GOT3 (cell line): ENCODE data around the gene POLR1D.
"Not testable (repeated sequence)": the region's sequence is repeated elsewhere in the genome, so short reads cannot be mapped to it uniquely, and the experiment has no call there.

Source experiments
- DNase-seq: peaks from one replicate; lab custom pipeline; 2025; ENCODE audit warnings: mixed read lengths; lab: John Stamatoyannopoulos, UW

Gene POLR1D

DNA sequence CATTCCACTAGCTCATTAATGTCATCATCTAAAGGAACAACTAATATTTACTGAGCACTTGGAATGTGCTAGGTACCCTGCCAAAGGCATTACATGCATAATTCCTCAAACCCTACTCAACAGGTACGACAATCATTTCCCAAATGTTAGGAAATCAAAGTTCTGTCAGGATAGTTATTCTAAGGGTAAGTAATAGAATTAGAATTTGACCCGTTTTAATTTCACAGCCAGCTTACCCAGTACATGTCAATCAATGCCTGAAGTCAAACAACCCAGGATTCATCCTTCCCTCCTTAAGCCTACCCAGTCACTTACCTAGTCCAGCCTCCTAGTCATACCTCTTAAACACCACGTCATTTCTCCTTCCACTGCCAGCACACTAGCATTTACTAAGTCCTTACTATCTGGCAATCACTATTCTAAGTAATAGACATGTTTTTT lies 3.8 kb upstream of the POLR1D start:
- DNase-seq = no peak

DNA sequence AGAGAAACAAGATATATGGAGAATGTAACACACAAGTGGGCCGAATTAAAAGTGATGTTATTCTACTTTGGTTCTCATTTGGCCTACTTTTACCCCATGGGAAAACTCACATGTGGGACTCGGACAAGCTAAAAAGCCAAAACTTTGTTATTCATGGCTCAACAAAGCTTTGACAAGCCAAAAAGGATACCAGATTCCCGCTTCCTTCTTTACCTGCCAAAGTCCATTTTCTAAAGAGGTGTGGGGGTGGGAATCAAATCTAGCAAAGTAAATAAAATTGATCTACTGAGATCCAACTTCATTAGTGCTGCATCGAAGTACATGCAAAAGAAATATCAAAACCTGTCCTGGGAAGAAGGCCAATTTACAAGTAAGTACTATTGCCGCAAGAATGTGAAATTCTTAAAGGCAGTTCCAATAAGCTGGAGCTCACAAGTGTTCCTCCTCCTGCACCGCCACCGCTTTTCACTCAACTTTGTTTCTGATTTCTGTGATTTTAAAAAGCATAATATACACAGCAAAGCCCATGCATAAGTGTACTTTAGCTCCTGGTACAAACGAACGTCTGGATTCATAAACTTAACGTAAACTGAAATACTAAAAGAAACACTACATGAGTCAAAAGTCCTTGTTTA lies 2.5 kb upstream of the POLR1D start:
- no peak for DNase-seq

DNA sequence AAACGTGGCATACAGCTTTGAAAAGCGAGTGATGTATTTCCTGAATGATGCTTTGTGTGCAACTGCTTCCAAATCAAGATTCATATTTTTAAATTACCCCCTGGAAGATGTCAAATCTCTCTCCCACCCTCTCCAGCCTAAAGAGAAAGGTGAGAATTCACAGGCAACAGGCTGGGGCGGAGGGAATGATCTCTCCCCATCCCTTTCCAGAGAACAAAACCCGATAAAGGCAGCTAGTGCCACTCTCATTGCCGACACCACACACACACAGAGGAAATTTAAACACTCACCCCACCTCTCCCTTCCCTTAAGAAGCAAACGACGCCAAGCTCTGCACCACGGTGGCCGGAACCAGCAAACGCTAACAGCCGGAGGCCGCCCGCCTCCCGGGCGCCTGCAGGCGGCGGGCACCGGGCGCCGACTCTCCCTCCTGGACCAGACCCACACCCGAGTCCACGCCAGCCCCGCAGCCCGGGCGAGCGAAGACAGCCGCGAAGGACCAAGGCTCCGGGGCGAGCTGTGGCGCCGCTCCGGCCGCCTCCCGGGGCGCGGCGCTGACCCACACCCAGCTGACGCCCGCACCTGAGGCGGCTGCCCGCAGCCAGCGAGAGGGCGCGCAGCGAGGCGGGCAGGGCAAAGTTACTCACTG lies 1.8 kb upstream of the POLR1D start:
- peak; percentile 50 for DNase-seq

DNA sequence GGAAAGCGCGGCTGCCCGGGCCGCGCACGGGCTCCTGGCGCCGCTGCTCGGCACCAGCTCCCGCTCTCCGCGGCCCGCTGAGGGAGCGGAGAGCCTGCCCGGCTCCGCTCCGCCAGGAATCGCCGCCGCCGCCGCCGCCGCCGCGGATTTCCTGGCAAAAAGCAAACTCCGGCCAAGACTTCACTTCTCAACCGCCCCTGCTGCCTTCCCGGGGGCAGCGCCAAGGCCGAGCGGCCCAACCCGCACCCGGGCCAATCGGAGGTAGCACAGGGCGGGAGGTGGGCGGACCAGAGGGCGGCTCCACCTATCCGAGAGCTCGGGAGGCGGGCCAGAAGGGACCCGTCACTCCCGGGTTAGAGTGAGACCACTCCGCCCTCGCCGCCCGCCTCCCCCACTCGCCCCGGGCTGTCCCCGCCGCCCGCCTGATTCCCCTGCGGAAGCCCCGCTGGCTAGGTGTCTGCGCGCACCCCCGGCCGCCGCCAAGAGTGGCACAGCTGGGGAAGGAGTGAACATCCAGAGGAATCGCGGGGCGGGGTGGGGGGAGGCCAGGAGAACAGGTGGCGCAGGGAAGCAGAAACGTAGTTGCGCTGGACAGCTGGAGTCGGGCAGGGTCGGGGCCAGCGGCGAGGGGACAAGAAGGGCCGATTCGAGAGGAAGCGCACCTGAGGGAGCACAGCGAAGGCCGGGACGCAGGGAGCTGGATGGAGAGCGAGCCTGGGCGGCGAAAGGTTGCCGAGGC lies 1.1 kb upstream of the POLR1D start, which contains the start of gene LNX2:
LNX2 (minus strand) TSS at position 153 of the 739 bp plus-strand sequence. CDS start 38,826 bp downstream, outside the sequence.
- DNase-seq = peak; percentile 82

DNA sequence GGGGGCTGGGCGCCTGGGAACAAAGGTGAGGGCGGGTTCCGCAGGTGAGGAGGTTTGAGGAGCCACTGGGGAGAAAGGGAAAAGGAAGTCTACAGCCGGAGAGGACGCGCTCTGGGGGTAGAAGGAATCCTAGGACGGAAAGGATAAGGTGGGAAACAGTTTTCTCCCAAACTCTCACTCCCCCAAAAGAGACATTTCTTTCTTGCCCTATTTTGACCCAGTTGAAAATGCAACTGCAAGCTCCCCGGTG lies 651 bp upstream of the POLR1D start:
- DNase-seq = no peak

DNA sequence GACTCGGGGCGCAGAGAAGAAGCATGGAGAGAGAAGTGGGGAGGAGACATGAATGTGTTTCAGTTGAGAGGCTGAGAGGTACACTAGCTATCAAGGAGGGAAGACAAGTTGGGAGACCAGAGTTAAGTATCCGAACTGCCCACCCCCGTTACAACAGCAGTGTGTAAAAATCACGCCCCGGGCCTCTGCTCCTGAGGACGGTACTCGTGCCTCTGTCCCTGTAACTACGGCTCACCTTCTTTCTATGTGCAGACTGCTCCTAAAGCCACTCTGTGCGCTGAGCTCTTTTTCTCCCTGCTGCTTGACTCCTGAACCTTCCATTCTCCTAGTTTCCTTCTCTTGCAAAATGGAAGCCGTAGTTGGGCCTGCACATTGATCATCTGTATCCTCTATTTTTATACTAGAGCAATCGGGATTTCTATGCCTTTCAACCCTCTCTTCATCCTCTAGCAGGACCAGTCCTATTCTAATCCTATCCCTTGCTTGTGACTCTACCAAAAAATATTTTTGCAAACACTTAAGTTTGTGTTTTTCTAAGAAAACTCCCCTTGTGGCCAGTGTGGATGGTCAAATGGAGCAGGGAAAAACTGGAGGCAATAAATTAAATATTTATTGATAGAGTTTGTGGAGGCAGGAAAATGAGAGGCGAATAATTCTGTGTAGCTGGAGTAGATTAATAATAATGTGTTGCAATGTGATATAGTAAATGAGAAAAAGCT lies 569 bp downstream of the POLR1D start:
- no peak for DNase-seq

DNA sequence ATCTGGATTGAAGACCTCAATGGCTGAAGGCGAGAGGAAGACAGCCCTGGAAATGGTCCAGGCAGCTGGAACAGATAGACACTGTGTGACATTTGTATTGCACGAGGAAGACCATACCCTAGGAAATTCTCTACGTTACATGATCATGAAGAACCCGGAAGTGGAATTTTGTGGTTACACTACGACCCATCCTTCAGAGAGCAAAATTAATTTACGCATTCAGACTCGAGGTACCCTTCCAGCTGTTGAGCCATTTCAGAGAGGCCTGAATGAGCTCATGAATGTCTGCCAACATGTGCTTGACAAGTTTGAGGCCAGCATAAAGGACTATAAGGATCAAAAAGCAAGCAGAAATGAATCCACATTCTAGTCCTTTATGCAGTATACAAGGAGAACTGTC lies 1.2 kb downstream of the POLR1D start:
- DNase-seq = no peak

DNA sequence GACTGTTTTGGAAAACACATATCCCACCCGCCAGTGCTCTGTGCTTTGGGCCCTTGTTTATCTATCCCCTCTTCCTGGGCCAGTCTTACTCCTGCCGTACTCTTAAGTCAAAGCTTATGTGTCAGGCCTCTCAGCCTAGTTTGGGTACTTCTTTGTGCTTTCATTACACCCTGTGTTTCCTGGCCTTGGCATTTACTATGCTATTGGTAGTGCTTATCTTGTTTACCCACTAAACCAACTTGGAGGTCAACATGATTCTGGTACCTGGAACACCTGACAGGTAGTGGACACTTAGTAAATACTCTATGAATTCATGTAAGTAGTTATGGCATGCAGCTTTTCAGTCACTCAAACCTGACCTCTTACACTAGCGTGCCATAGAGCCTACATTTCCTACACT lies 2.4 kb downstream of the POLR1D start:
- DNase-seq = no peak

DNA sequence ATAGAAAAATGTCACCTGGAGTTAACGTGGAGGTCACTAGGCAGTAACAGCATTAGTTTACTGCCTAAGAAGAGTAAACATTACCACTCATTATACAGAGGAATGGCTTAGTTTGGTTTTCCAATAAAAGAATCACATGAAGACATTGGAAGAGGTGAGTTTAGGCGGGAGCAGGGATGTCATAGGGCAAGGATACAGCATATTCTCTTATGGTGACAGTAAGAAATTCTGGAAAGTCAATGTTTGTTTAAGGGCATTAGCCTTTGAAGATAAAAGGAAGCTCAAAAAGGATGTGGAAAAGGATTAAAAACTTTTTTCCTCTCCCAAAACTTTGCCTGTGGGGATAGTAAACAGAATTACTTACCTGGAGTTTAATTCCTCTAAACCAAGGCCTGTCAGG lies 4.1 kb downstream of the POLR1D start:
- DNase-seq = no peak

DNA sequence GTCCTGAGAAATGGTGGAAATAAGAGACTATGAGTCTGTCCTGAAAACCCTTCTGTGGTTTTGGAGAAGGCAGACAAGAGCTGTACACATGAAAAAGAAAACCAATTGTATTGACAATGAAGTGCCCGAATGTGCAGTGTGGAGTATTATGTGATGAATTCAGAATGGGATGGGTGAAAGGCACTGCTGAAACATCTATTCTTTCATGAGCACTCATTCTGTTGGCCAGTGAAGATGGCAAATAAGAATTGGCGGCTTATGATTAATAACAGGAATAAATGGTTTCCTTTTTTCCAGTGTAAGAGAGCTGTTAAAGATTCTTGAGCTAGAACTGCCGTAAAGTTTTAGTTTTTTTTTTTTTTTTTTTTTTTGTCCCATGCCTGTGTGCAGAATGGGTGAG lies 5.7 kb downstream of the POLR1D start:
- no peak for DNase-seq

DNA sequence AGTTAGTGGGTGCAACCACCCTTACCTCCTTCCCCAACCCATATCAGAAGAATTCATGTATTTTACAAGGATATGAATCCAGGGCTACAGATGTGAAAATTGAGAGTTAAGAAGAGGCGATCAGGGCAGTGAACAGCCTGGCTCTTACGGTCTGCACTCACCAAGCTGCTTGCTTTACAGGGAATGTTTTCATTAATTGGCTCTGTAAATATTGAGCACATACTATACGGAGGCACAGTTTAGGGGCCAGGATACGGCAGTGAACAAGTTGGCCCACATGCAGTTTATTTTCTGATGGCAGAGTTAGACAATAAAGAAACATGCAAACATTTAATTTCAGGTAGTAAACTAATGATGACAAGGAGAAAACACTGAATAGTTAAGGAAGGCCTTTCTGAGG lies 6.4 kb downstream of the POLR1D start:
- DNase-seq = no peak

DNA sequence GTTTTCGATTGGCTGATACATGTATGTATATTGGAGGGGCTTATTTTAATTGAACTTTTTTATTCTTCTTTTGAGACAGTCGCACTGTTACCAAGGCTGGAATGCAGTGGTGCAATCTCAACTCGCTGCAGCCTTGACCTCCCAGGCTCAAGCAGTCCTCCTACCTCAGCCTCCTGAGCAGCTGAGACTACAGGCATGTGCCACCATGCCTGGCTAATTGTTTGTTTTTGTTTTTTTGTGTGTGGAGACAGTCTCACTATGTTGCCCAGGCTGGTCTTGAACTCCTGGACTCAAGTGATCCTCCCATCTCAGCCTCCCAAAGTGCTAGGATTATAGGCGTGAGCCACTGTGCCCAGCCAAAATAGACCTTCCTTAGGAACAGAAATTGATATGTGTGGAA lies 7.1 kb downstream of the POLR1D start:
- not testable (repeated sequence) for DNase-seq

DNA sequence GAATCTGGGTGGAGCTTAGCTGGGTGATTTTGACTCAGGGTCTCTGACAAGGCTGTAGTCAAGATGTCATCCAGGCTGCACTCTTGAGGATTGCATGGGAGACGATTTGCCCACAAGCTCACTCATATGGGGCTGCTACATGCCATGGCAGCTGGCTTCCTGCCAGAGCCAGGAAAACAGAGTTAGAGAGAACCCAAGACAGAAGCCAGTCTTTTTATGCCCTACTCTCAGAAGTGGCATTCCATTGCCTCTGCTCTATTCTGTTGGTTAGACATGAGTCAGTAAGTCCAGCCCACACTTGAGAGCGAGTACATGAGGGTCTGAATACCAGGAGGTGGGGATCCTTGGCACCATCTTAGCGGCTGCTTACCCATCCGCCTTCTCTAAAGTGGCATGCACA lies 9.5 kb downstream of the POLR1D start:
- no peak for DNase-seq

DNA sequence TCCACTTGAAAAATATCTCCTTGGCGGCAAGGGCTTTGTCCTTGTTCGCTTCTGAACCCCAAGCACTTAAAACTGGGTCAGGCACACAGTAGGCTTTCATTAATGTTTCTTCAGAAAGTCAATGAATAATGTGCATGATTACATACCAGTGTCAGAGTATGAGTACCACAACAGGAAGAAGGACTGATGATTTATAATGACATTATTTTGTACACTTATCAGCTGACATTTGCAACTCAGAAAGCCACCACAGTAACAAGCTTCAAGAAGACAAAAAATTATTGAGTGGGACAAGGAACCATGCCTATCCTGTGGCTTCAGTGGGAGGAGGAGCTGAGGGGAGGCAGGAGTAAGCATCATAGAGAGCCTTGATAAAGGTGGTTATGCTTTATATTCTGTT lies 10.0 kb downstream of the POLR1D start:
- no peak for DNase-seq

DNA sequence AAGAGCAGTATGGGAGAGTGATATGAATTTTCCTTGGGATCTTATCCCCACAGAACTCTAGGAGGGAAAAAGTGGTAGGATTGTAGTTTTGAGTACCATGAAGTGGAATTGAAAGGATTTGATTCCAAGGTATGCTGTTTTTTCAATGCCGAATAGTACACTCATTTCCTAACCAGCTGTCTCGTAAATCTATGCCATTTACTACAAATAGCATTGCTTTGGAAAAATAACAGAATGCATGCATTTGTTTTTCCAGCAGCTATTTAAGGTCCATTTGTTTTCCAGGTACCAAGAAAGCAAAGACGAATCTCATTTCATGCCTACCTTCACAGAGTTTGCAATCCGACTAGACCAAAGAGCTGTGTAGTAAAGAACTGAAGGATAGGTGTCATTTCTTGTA lies 10.5 kb downstream of the POLR1D start:
- no peak for DNase-seq

DNA sequence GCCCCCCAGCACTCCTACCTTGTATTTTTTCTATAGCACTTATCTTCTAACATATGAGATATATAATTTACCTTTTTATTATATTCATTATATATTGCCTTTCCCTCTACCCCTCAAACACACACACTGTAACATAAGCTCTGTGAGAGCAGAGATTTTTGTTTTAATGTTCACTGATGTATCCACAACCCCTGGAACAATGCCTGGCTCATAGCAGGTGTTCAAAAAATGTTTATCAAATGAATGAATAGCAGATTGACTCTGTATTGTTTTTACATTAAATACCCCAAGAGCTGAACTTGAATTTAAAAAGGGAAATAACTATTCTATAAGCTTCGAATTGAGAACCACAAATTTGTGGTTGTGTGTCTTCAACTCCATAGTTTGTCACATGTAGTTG lies 11.0 kb downstream of the POLR1D start:
- no peak for DNase-seq

DNA sequence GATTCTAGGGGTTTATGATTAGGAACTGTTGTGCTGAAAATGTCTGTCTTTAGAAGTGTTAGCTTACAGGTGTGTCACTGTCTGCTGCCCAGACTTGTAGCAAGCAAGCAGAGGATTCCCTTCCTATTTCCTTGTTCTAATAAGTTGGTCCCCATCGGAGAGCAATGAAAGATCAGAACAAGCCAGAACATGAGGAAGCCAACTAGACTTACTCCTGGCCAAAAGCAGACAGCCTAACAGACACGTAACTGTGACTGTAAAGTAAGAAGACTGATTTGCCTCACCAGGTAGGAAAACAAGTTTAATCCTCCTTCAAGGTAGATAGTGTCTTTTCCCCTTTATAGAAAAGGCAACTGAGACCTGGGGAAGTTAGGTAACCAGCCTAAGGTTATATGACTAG lies 12.5 kb downstream of the POLR1D start:
- DNase-seq = no peak

DNA sequence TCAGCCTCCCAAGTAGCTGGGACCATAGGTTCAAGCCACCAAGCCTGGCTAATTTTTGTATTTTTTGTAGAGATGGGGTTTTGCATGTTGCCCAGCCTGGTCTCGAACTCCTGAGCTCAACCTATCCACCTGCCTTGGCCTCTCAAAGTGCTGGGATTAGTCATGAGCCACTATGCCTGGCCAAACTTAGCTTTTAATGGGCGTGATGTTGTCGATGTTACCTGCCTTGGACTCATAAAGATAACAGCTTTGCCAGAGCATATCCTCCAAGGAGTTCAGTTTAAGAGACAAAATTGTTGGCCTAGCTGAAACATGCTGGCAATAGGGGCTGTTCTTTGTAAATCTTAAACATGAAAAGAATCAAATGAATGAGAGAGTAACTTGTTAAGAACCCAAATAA lies 13.1 kb downstream of the POLR1D start:
- no peak for DNase-seq

DNA sequence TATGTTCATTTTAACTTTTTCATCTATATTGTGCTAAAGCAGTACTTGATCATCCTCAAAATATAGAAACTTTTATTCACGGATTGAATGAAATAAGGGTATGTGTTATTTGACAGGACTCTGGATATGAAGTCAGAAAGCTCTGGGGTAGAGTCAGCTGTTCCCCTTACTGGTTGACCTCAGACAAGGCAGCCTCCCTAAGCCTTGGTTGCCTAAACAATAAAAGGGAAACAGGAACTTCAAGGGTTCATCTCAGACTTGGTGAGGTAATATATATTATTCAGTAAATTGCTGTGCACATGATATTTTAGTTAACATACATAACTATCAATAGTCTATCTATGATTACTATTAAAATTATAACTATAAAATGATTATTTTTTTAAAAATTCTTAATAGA lies 13.6 kb downstream of the POLR1D start:
- no peak for DNase-seq

DNA sequence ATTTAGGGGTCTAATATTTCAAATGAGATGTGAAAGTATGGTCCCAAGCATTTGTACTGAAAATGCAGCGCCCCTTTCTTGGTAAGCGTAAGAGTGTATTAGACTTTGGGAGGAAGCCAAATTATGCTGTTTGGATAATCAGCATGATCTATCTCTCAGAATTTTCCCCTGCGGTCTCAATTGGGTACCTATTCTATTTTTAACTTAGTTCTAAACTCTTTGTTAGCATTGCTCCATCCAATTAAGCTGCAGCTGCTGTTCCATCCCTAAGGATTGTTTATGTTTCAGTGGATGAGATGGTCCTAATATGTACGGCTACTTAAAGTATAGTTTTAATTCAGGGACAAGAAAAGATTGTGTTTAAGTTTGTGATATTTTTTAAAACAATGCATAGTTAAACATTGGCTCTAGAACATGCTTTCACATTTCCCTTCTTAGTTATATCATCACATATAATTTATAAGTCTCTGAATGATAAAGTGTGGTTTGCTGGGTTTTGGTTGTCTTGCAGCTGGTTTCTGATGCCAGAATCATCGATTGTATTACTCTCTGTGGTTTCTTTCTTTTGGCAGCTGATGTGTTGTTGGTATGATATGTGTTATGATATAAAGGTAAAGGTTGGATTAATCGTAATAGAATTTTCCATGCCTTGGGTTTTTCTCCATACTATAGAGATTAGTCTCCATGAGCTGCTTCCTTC lies 15.0 kb downstream of the POLR1D start:
- DNase-seq = no peak

DNA sequence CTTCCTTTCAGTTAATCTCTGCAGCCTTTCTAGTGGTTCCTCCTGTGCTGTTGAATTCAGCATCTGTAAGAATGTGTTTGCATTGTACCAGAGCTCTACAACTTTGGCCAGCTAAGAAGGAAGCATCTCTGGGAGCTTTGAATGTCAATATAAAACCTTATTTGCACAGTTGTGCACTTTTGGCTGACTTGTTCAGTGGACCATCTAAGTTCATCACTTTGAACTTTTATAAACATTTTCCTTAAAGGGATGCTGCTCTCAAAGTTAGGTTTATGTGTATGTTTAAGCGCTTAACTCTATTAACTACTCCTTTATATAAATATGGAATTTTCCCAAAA lies 15.6 kb downstream of the POLR1D start:
- no peak for DNase-seq

DNA sequence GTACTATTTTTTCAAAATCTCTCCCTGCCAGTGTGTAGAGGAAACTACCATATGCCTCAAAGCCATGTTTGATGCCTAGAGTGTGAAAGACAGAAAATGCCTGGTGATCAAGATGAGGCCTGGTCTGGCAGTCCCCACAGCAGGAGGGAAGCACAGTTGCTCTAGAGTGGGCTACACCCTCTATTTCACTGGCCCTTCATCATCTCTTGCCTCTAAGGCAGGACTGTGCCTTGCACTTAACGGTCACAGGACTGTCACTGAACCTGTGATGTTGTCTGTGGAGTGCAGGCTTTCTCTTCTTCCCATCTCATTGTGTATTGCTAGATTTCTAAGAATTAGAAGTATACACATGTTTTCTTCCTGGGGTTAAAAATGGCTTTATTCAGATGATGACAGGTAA lies 16.3 kb downstream of the POLR1D start:
- no peak for DNase-seq
